ENCODE measurements around the gene PAQR6. TPM values are rescaled to one million over a fixed set of nuclear protein-coding genes. Genes with fewer than 3 reads are reported as not detected.
"Not testable (repeated sequence)": the region's sequence is repeated elsewhere in the genome, so short reads cannot be mapped to it uniquely, and the experiment has no call there.

PAQR6 gene
- total and polyA plus RNA-seq, 10 of the 15 experiments (the other 5 are each of a cell fraction or from before 2014, with no cell fraction given) = 0.42 to 4.5 (median 1.3) TPM

DNA sequence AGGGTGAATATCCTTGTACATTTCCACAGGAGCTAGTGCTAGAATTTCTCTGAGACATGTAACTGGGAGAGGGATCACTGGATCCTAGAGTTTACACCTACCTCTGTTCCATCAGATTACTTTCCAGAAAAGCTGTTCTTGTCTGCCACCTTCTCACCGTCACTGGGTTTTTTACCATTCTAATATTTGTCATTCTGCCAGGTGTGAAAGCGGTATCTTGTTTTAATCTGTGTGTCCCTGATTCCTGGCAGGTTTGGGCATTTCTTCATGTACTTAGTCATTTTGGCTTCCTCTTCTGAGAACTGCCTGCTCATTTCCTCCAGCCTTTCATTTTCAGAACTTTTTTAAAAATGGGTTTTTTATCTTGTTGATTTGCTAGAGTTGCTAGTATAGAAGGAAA, 30.0 kb downstream of the PAQR6 start (continued):
- TF ChIP-seq, protein P1, sequence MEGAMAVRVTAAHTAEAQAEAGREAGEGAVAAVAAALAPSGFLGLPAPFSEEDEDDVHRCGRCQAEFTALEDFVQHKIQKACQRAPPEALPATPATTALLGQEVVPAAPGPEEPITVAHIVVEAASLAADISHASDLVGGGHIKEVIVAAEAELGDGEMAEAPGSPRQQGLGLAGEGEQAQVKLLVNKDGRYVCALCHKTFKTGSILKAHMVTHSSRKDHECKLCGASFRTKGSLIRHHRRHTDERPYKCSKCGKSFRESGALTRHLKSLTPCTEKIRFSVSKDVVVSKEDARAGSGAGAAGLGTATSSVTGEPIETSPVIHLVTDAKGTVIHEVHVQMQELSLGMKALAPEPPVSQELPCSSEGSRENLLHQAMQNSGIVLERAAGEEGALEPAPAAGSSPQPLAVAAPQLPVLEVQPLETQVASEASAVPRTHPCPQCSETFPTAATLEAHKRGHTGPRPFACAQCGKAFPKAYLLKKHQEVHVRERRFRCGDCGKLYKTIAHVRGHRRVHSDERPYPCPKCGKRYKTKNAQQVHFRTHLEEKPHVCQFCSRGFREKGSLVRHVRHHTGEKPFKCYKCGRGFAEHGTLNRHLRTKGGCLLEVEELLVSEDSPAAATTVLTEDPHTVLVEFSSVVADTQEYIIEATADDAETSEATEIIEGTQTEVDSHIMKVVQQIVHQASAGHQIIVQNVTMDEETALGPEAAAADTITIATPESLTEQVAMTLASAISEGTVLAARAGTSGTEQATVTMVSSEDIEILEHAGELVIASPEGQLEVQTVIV (IDR thresholded peaks at IDR 0.05; ENCODE audit: borderline replicate concordance, partially characterized antibody) = no peak
- no peak for TF ChIP-seq NR2C2 (IDR thresholded peaks at IDR 0.05; ENCODE audit: borderline replicate concordance, control insufficient read depth, insufficient read length, low read depth)
- no peak for TF ChIP-seq MXI1 (IDR thresholded peaks at IDR 0.05; ENCODE audit: low read depth, low read length)
- TF ChIP-seq, protein P2, sequence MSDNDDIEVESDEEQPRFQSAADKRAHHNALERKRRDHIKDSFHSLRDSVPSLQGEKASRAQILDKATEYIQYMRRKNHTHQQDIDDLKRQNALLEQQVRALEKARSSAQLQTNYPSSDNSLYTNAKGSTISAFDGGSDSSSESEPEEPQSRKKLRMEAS (IDR thresholded peaks at IDR 0.05; ENCODE audit: low read depth, low read length) = no peak
- TF ChIP-seq KAT2A (conservative IDR thresholded peaks at IDR 0.05; ENCODE audit: control insufficient read depth, low read depth, low read length) = no peak
- no peak for TF ChIP-seq PAX5 (IDR thresholded peaks at IDR 0.05; ENCODE audit: borderline replicate concordance, low read depth, low read length)
- no peak for TF ChIP-seq NFYB (IDR thresholded peaks at IDR 0.05; ENCODE audit: insufficient read depth, low read depth, low read length)
- TF ChIP-seq TARDBP (IDR thresholded peaks at IDR 0.05; ENCODE audit: borderline replicate concordance) = no peak
- no peak for TF ChIP-seq EP300 (IDR thresholded peaks at IDR 0.05; ENCODE audit: borderline replicate concordance in 1 of 2, control insufficient read depth in 1 of 2, low read depth in 2 of 2, low read length in 2 of 2)
- no peak for TF ChIP-seq ZNF207 (IDR thresholded peaks at IDR 0.05; ENCODE audit: borderline replicate concordance)
- TF ChIP-seq IKZF1 (conservative IDR thresholded peaks at IDR 0.05) = peak; percentile 53; the same call in 1 of the 2 replicates
- TF ChIP-seq, protein P3, sequence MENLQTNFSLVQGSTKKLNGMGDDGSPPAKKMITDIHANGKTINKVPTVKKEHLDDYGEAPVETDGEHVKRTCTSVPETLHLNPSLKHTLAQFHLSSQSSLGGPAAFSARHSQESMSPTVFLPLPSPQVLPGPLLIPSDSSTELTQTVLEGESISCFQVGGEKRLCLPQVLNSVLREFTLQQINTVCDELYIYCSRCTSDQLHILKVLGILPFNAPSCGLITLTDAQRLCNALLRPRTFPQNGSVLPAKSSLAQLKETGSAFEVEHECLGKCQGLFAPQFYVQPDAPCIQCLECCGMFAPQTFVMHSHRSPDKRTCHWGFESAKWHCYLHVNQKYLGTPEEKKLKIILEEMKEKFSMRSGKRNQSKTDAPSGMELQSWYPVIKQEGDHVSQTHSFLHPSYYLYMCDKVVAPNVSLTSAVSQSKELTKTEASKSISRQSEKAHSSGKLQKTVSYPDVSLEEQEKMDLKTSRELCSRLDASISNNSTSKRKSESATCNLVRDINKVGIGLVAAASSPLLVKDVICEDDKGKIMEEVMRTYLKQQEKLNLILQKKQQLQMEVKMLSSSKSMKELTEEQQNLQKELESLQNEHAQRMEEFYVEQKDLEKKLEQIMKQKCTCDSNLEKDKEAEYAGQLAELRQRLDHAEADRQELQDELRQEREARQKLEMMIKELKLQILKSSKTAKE (IDR thresholded peaks at IDR 0.05; ENCODE audit: low read depth, poor library complexity, severe bottlenecking) = peak; percentile 61
- TF ChIP-seq, protein P4, sequence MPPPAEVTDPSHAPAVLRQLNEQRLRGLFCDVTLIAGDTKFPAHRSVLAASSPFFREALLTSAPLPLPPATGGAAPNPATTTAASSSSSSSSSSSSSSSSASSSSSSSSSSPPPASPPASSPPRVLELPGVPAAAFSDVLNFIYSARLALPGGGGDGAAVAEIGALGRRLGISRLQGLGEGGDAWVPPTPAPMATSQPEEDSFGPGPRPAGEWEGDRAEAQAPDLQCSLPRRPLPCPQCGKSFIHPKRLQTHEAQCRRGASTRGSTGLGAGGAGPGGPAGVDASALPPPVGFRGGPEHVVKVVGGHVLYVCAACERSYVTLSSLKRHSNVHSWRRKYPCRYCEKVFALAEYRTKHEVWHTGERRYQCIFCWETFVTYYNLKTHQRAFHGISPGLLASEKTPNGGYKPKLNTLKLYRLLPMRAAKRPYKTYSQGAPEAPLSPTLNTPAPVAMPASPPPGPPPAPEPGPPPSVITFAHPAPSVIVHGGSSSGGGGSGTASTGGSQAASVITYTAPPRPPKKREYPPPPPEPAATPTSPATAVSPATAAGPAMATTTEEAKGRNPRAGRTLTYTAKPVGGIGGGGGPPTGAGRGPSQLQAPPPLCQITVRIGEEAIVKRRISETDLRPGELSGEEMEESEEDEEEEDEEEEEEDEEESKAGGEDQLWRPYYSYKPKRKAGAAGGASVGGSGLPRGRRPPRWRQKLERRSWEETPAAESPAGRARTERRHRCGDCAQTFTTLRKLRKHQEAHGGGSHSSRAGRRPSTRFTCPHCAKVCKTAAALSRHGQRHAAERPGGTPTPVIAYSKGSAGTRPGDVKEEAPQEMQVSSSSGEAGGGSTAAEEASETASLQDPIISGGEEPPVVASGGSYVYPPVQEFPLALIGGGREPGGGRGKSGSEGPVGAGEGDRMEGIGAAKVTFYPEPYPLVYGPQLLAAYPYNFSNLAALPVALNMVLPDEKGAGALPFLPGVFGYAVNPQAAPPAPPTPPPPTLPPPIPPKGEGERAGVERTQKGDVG (CRISPR knock-in tag; IDR thresholded peaks at IDR 0.05) = no peak

DNA sequence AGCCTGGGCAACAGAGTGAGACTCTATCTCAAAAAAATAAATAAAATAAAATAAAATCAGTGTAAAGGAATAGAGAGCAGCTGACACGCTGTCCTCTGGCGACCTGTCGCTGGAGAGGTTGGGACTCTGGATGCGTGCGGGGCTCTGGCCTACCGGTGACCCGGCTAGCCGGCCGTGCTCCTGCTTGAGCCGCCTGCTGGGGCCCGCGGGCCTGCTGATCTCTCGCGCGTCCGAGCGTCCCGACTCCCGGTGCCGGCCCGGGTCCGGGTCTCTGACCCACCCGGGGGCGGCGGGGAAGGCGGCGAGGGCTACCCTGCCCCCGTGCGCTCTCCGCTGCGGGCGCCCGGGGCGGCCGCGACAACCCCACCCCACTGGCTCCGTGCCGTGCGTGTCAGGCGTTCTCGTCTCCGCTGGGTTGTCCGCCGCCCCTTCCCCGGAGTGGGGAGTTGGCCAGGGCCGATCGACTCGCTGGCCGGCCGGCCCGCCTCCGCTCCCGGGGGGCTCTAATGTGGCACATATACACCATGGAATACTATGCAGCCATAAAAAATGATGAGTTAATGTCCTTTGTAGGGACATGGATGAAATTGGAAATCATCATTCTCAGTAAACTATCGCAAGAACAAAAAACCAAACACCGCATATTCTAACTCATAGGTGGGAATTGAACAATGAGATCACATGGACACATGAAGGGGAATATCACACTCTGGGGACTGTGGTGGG, 31.3 kb downstream of the PAQR6 start:
- H3K9ac ChIP-seq (ENCODE audit: control insufficient read depth, insufficient read depth, low read length); intact Hi-C loops (cut with micrococcal nuclease; ENCODE audit: unreplicated experiment); in situ Hi-C loops (cut with MboI): not testable (repeated sequence)

More for the DNA sequence above, 31.3 kb downstream of the PAQR6 start:
- ATAC-seq; H3K27me3 ChIP-seq (replicated peaks in 1 of 2; ENCODE audit: control insufficient read depth in 2 of 2, insufficient read depth in 2 of 2, low read length in 1 of 2); H3K4me3 ChIP-seq; CTCF ChIA-PET; H2AFZ ChIP-seq (ENCODE audit: control insufficient read depth, low read depth, low read length); SMC1A ChIA-PET (ENCODE audit: uncharacterized antibody, unreplicated experiment); H3K36me3 ChIP-seq (ENCODE audit: control insufficient read depth in 2 of 2, insufficient read depth in 2 of 2, low read length in 1 of 2); H3K4me2 ChIP-seq (ENCODE audit: control insufficient read depth, insufficient read depth); DNase-seq (ENCODE audit: low read depth, low spot score); H3K27ac ChIP-seq (ENCODE audit: control insufficient read depth, insufficient read depth); RAD21 ChIA-PET (ENCODE audit: unreplicated experiment); H3K9me3 ChIP-seq (replicated peaks; ENCODE audit: control insufficient read depth, insufficient read depth, low read length); H4K20me1 ChIP-seq (ENCODE audit: control insufficient read depth, insufficient read depth); BruUV-seq (replicated peaks): not testable (repeated sequence)
- peak; percentile 100 for FAIRE-seq
- POLR2A ChIA-PET = interaction anchor here (0.5 kb wide), 1 partner anchor 47 kb away, joined by 4 read pairs; no protein-coding TSS in a partner anchor
- peaks cover 30% of the 10 kb centered on the region for H3K79me2 ChIP-seq (ENCODE audit: control insufficient read depth, insufficient read depth, low read length)
- WGBS (ENCODE audit: insufficient coverage, insufficient replicate concordance, low lambda C conversion rate, missing lambda C conversion rate) = 81% methylated on average over 46 of the region's 55 CpGs
- H3K4me1 ChIP-seq (ENCODE audit: control insufficient read depth, insufficient read depth, low read length) = peaks cover 24% of the 10 kb centered on the region

All from GM12878 (cell line).